HCT116 (cell line): Measurements from ENCODE around the gene GNAS-AS1. TPM values are rescaled to one million over a fixed set of nuclear protein-coding genes. Genes with fewer than 3 reads are reported as not detected.

ENCODE experiments used
- ATAC-seq: fragments of 200-7000 bp; cut with Tn5 transposase; 2 replicates; pipeline ENCODE4 v1.9.1; 2020; ENCODE audit warnings: mild to moderate bottlenecking, moderate library complexity
- BruUV-seq: library from RNA; stranded (reverse); fragments of 400-500 nt; replicated peaks from 2 replicates; lab custom pipeline; 2021; lab: Mats Ljungman, UMichigan
- CTCF ChIA-PET: fragments of 300-600 bp; sonication (Branson Sonifier 250); formaldehyde crosslinking; loops from one replicate; lab custom pipeline; 2021; ENCODE audit warnings: antibody characterized with exemption; lab: Charles Lee
- POLR2A ChIA-PET: fragments of 300-600, 350-600 bp; sonication (Branson Sonifier 250); formaldehyde crosslinking; loops from one replicate; lab custom pipeline; 2021; ENCODE audit warnings: antibody characterized with exemption; lab: Charles Lee
- RAD21 ChIA-PET, 2 experiments: fragments of 300-600 bp; sonication (Branson Sonifier 250); formaldehyde crosslinking; loops; one replicate each; lab custom pipeline; 2023; ENCODE audit warnings: low total read pairs in 2 of 2; ENCODE audit not compliant: uncharacterized antibody in 2 of 2, unreplicated experiment in 2 of 2, low non-redundant PET in 1 of 2; lab: Charles Lee
- DNase-seq: peaks from one replicate; pipeline ENCODE4 v3.0.0-alpha.2; 2010; ENCODE audit warnings: low read depth, low spot score
- H2AFZ ChIP-seq: fragments of 200-600 bp; shearing (Covaris generic), sonication (generic); 2 replicates; pipeline ENCODE4 v1.6.1; 2017; ENCODE audit warnings: low read depth, mixed run types, mixed read lengths, antibody characterized with exemption, low read length; ENCODE audit not compliant: poor library complexity, severe bottlenecking
- H3K27ac ChIP-seq: 2 replicates; pipeline ENCODE4 v1.5.1; 2012; ENCODE audit warnings: low read depth, low read length
- H3K27me3 ChIP-seq: fragments of 200-600 bp; sonication (generic); 2 replicates; pipeline ENCODE4 v1.6.1; 2016; ENCODE audit warnings: mixed run types, low read length, mixed read lengths; ENCODE audit not compliant: insufficient read depth
- H3K36me3 ChIP-seq, 2 experiments: fragments of 200-500 bp in 1 of 2; fragments of 200-600 bp in 1 of 2; sonication (Bioruptor generic) in 1 of 2; sonication (generic) in 1 of 2; 2 replicates each; pipeline versions ENCODE4 v1.5.1 to v1.6.1; 2014 to 2016; ENCODE audit warnings: low read length in 2 of 2, inconsistent platforms in 1 of 2, mixed read lengths in 1 of 2, mixed run types in 1 of 2; ENCODE audit not compliant: insufficient read depth in 2 of 2, control insufficient read depth in 1 of 2
- H3K4me1 ChIP-seq, 2 experiments: fragments of 200-600 bp in 1 of 2; sonication (generic) in 1 of 2; 2 replicates each; pipeline versions ENCODE4 v1.5.1 to v1.6.1; 2012 to 2017; ENCODE audit warnings: low read length in 2 of 2, inconsistent platforms in 1 of 2, mild to moderate bottlenecking in 1 of 2, mixed read lengths in 1 of 2, mixed run types in 1 of 2, moderate library complexity in 1 of 2; ENCODE audit not compliant: insufficient read depth in 2 of 2, control insufficient read depth in 1 of 2
- H3K4me2 ChIP-seq: fragments of 200-600 bp; sonication (generic); 2 replicates; pipeline ENCODE4 v1.6.1; 2017; ENCODE audit warnings: mixed run types, low read length, mixed read lengths
- H3K4me3 ChIP-seq, 2 experiments: fragments of 200-600 bp in 1 of 2; sonication (generic) in 1 of 2; replicated peaks in 1 of 2; 2 replicates each; pipeline ENCODE4 v1.5.1; 2011 to 2016; ENCODE audit warnings: low read length in 2 of 2, control low read depth in 1 of 2, low read depth in 1 of 2, mild to moderate bottlenecking in 1 of 2, mixed read lengths in 1 of 2, mixed run types in 1 of 2
- H3K79me2 ChIP-seq: fragments of 200-600 bp; sonication (generic); 2 replicates; pipeline ENCODE4 v1.6.1; 2017; ENCODE audit warnings: mild to moderate bottlenecking, mixed run types, low read length, moderate library complexity, mixed read lengths; ENCODE audit not compliant: insufficient read depth
- H3K9ac ChIP-seq: fragments of 200-600 bp; sonication (generic); 2 replicates; pipeline ENCODE4 v1.6.1; 2016; ENCODE audit warnings: low read length, mixed read lengths
- H3K9me2 ChIP-seq: fragments of 200-600 bp; sonication (generic), shearing (Covaris generic); 2 replicates; pipeline ENCODE4 v1.6.1; 2017; ENCODE audit warnings: mixed run types, mild to moderate bottlenecking, moderate library complexity; ENCODE audit not compliant: insufficient read depth
- H3K9me3 ChIP-seq, 2 experiments: fragments of 200-500 bp in 1 of 2; fragments of 200-600 bp in 1 of 2; sonication (Bioruptor generic) in 1 of 2; sonication (generic) in 1 of 2; 2 replicates each; pipeline ENCODE4 v1.6.1; 2014 to 2017; ENCODE audit warnings: low read length in 2 of 2, mixed read lengths in 2 of 2, inconsistent platforms in 1 of 2, low read depth in 1 of 2, mild to moderate bottlenecking in 1 of 2, mixed run types in 1 of 2, moderate library complexity in 1 of 2; ENCODE audit not compliant: control insufficient read depth in 1 of 2, insufficient read depth in 1 of 2
- H4K20me1 ChIP-seq: fragments of 200-600 bp; sonication (generic), shearing (Covaris generic); 2 replicates; pipeline ENCODE4 v1.6.1; 2017; ENCODE audit warnings: mixed run types, mild to moderate bottlenecking, moderate library complexity; ENCODE audit not compliant: insufficient read depth
- ATF3 ChIP-seq: IDR thresholded peaks from 2 replicates; pipeline ENCODE4 v1.6.1; 2012
- CBX3 ChIP-seq: IDR thresholded peaks from 2 replicates; pipeline ENCODE4 v1.6.1; 2012; ENCODE audit warnings: low read depth
- CTCF ChIP-seq, 3 experiments: fragments of 200-600 bp in 1 of 3; sonication (generic) in 1 of 3; IDR thresholded peaks in 2 of 3; conservative IDR thresholded peaks in 1 of 3; 2 replicates each; pipeline ENCODE4 v1.5.1; 2012 to 2017; ENCODE audit warnings: low read depth in 2 of 3, low read length in 2 of 3, antibody characterized with exemption in 1 of 3, borderline replicate concordance in 1 of 3, control low read depth in 1 of 3, mild to moderate bottlenecking in 1 of 3, mixed read lengths in 1 of 3, mixed run types in 1 of 3, moderate library complexity in 1 of 3; ENCODE audit not compliant: insufficient read depth in 1 of 3
- EZH2 ChIP-seq: fragments of 200-600 bp; sonication (generic); IDR thresholded peaks from 2 replicates; pipeline ENCODE4 v1.6.1; 2017; ENCODE audit warnings: antibody characterized with exemption, mixed run types
- FOSL1 ChIP-seq: IDR thresholded peaks from 2 replicates; pipeline ENCODE4 v1.6.1; 2012; ENCODE audit warnings: low read depth
- POLR2A ChIP-seq: IDR thresholded peaks from 2 replicates; pipeline ENCODE4 v1.7.0; 2011; ENCODE audit warnings: borderline replicate concordance; ENCODE audit not compliant: insufficient read depth, insufficient read length; ENCODE audit errors: extremely low read depth
- RAD21 ChIP-seq: IDR thresholded peaks from 2 replicates; pipeline ENCODE4 v1.6.1; 2012; ENCODE audit warnings: low read depth, mild to moderate bottlenecking
- TCF7L2 ChIP-seq: IDR thresholded peaks from 2 replicates; pipeline ENCODE4 v1.7.0; 2011; ENCODE audit warnings: borderline replicate concordance, inconsistent platforms; ENCODE audit not compliant: insufficient read depth, insufficient read length; ENCODE audit errors: extremely low read depth
- ZBTB33 ChIP-seq: IDR thresholded peaks from 2 replicates; pipeline ENCODE4 v1.6.1; 2011; ENCODE audit warnings: mild to moderate bottlenecking, low read length, moderate library complexity; ENCODE audit not compliant: insufficient replicate concordance; ENCODE audit errors: extremely low read depth
- intact Hi-C: fragments of 100-400 bp; cut with micrococcal nuclease; formaldehyde crosslinking; loops from 2 replicates; pipeline ENCODE4 v1.10.0; 2022
- total RNA-seq: library from RNA; stranded (reverse); gene quantifications from one replicate; pipeline ENCODE4 v1.2.1, GENCODE V29; 2021; ENCODE audit not compliant: unreplicated experiment

The GNAS-AS1 gene
- total RNA-seq, 1 experiment from 2014 or later, result not detected

- no peaks in the 10 kb centered on the region for H3K79me2 ChIP-seq
- RAD21 ChIA-PET, result no interaction called here
- no peak for DNase-seq
- intact Hi-C loops, result no loop called here
- no peak overlapping the region for H2AFZ ChIP-seq
- H3K9me2 ChIP-seq, result no peaks in the 10 kb centered on the region
- H3K36me3 ChIP-seq, result no peaks in the 10 kb centered on the region
- no peaks in the 10 kb centered on the region for H3K27me3 ChIP-seq
- BruUV-seq, result no TSS peak
- TF ChIP-seq CBX3 (no peak), FOSL1 (no peak), CTCF (IDR thresholded peaks at IDR 0.05 in 2 of 3, conservative IDR thresholded peaks at IDR 0.05 in 1 of 3; ENCODE audit: borderline replicate concordance in 1 of 3, insufficient read depth in 1 of 3, low read depth in 2 of 3, low read length in 2 of 3) (no peak), EZH2 (no peak), ATF3 (no peak), TCF7L2 (no peak), RAD21 (no peak), POLR2A (no peak), ZBTB33 (no peak)
- TF ChIP-seq, all 23 proteins: peak for 0
- H3K4me2 ChIP-seq, result no peak overlapping the region
- ChIA-PET POLR2A (interaction anchor here (0.6 kb wide), 1 partner anchor 598 kb away, joined by 4 read pairs; no protein-coding TSS in a partner anchor), CTCF (interaction anchor here (0.7 kb wide), 1 partner anchor 9 kb away, joined by 4 read pairs; no protein-coding TSS in a partner anchor)
- H3K27ac ChIP-seq, result no peak overlapping the region
- no peak overlapping the region for H3K4me3 ChIP-seq
- H3K9me3 ChIP-seq, result no peaks in the 10 kb centered on the region
- no peaks in the 10 kb centered on the region for H3K4me1 ChIP-seq
- no peak overlapping the region for H3K9ac ChIP-seq
- no peaks in the 10 kb centered on the region for H4K20me1 ChIP-seq
- no peak for ATAC-seq
Observed at GRCh38 chr20:58877050-58877975, 26.6 kb upstream of the GNAS-AS1 start.
